Measurements from ENCODE around the gene CCDC9B.

GRCh38 chr15:40358471-40359353 lies 18.0 kb upstream of the CCDC9B start:
- TF ChIP-seq CTCF (IDR thresholded peaks at IDR 0.05) (no peak), POLR2A (IDR thresholded peaks at IDR 0.05) (no peak)

All from uterus (tissue), 2 donors.